Thyroid gland (tissue), 4 donors: ENCODE measurements around the gene SARDH. TPM values are rescaled to one million over a fixed set of nuclear protein-coding genes. Genes with fewer than 3 reads are reported as not detected.
A peak's percentile ranks its signal among the peaks of the same experiment; 100 is the strongest.

ENCODE experiments used
- DNase-seq, 2 donors: peaks; one replicate each; pipeline ENCODE4 v3.0.0-alpha.2; 2019
- H3K27ac ChIP-seq, 3 donors: fragments of 200-600 bp; sonication (generic); 1 replicate in 2 of 3; 2 replicates in 1 of 3; pipeline ENCODE4 v1.5.1; 2016 to 2019; ENCODE audit warnings: mild to moderate bottlenecking in 1 of 3, moderate library complexity in 1 of 3
- H3K27me3 ChIP-seq: fragments of 200-600 bp; sonication (generic); one replicate; pipeline ENCODE4 v1.5.1; 2019
- H3K36me3 ChIP-seq, 2 donors: fragments of 200-600 bp; sonication (generic); one replicate each; pipeline ENCODE4 v1.5.1; 2016 to 2019
- H3K4me1 ChIP-seq, 2 donors: fragments of 200-600 bp; sonication (generic); one replicate each; pipeline ENCODE4 v1.5.1; 2017 to 2019
- H3K4me3 ChIP-seq, 3 donors: fragments of 200-600 bp; sonication (generic); replicated peaks in 1 of 3; 1 replicate in 2 of 3; 2 replicates in 1 of 3; pipeline ENCODE4 v1.5.1; 2016; ENCODE audit warnings: mild to moderate bottlenecking in 1 of 3
- H3K9me3 ChIP-seq: fragments of 200-600 bp; sonication (generic); one replicate; pipeline ENCODE4 v1.5.1; 2017
- POLR2A ChIP-seq, 2 donors: fragments of 450-650 bp; IDR thresholded peaks; one replicate each; pipeline ENCODE4 v1.6.1; 2017; ENCODE audit warnings: antibody characterized with exemption in 2 of 2, mild to moderate bottlenecking in 2 of 2, moderate library complexity in 1 of 2
- WGBS, 2 donors: methylation state at CpG; one replicate each; pipeline ENCODE4 v1.1.5; 2017; 5-methylcytosine and 5-hydroxymethylcytosine counted together
- intact Hi-C: fragments of 100-400 bp; cut with DNase I; formaldehyde crosslinking; loops from one replicate; pipeline ENCODE4 v1.15.1; 2023
- total RNA-seq, 4 donors: library from RNA; depleted of rRNA; stranded (reverse); fragments of >200 nt; gene quantifications; one replicate each; pipeline ENCODE4 v1.2.3, GENCODE V29; 2016
- TF ChIP-seq, protein P1 (sequence below), 6 experiments: fragments of 200-600 bp in 3 of 6; fragments of 450-650 bp in 3 of 6; sonication (generic) in 3 of 6; IDR thresholded peaks; one replicate each; pipeline ENCODE4 v1.5.1; 2016 to 2019; ENCODE audit warnings: antibody characterized with exemption in 6 of 6, mild to moderate bottlenecking in 2 of 6, inconsistent platforms in 1 of 6, moderate library complexity in 1 of 6

SARDH gene
- total RNA-seq, 4 donors from 2014 or later: 2.2 to 6.2 (median 3.3) TPM; not detected in 1

DNA sequence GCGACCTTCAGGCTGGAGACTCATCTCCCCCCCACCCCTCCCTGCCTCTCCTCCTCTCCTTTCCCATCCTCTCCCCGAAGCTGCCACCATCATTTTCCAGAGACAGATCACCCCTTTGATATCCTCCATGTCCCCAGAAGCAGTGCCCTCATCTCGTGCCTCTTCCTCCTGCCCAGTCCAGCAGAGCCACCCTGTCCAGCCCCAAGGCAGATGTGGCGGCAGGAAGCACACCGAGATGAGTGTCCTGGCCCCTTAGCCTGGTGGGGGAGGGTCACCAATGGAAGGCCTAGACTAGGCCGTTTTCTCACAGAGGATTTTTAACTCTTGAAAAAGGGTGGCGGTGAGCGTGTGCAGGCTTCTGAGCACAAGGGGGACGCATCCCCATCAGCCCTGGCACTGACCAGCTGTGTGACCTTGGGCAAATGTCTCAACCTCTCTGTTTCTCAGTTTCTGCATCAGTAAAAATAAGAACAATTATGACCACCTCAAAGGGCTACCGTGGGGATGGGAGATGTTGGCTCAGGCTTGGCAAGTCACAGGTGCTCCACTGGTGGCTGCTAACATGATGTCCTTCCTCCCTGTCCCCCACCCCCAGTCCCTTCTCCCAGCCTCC, 48.9 kb downstream of the SARDH start:
- H3K36me3 ChIP-seq: no peaks in the 10 kb centered on the region
- H3K27me3 ChIP-seq: no peaks in the 10 kb centered on the region
- peaks cover 0 to 24% of the 10 kb centered on the region in 2 donors for H3K4me1 ChIP-seq
- no peak overlapping the region for H3K4me3 ChIP-seq
- intact Hi-C loops: no loop called here
- no peaks in the 10 kb centered on the region for H3K9me3 ChIP-seq
- no peak overlapping the region for H3K27ac ChIP-seq
- WGBS, 2 donors: 83 to 86% methylated on average over 10 of the region's 10 CpGs
- TF ChIP-seq, protein P1, sequence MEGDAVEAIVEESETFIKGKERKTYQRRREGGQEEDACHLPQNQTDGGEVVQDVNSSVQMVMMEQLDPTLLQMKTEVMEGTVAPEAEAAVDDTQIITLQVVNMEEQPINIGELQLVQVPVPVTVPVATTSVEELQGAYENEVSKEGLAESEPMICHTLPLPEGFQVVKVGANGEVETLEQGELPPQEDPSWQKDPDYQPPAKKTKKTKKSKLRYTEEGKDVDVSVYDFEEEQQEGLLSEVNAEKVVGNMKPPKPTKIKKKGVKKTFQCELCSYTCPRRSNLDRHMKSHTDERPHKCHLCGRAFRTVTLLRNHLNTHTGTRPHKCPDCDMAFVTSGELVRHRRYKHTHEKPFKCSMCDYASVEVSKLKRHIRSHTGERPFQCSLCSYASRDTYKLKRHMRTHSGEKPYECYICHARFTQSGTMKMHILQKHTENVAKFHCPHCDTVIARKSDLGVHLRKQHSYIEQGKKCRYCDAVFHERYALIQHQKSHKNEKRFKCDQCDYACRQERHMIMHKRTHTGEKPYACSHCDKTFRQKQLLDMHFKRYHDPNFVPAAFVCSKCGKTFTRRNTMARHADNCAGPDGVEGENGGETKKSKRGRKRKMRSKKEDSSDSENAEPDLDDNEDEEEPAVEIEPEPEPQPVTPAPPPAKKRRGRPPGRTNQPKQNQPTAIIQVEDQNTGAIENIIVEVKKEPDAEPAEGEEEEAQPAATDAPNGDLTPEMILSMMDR (IDR thresholded peaks at IDR 0.05): no peak
- no peak for TF ChIP-seq POLR2A (IDR thresholded peaks at IDR 0.05)
- DNase-seq: no peak

DNA sequence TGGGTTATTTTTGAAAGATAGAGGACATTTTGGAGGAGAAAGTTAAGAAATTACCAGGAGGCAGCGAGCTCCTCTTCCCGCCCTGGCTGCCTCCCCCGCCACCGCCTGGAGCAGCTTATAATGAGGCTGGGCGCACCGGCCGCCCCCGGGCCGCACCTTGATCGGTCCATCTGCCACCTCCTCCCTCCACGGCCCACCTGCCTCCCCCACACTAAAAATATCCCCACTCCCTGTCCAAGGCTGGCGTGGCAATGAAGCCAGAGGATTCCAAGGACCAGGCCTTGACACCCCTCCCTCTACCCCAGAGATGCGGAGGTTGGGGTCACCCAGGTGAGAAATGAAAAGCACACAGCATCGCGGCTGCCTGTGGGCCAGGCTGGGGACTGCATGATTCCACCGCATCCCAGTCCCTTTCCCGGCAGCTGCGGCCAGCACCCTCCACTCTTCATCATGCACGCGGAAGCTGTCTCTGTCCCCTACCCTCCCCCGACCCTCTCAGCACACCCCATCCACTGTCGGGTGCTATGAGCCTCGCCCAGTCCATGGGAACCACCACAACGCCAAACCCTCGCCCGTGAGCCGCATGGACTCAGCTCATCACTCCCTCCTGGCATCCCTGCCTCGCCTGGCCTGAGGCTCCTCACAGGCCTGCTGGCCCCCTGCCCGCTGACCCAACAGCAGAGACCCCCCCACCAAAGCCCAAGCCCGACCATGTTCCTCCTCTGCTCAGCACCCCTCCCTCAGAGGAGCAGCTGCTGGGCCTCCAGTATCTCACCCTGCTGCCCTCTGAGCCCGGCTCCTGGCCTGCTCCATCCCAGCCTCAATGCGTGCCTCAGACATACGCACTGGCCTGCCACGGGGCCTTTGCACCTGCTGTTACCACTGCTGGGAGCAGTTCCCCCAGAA, 50.0 kb downstream of the SARDH start:
- Histone ChIP-seq H3K36me3 (no peaks in the 10 kb centered on the region), H3K4me1 (peaks cover 0 to 33% of the 10 kb centered on the region in 2 donors), H3K27ac (no peak overlapping the region), H3K9me3 (no peaks in the 10 kb centered on the region), H3K4me3 (no peak overlapping the region), H3K27me3 (no peaks in the 10 kb centered on the region)
- no peak for DNase-seq
- intact Hi-C loops: no loop called here
- TF ChIP-seq, protein P1 (IDR thresholded peaks at IDR 0.05): no peak
- TF ChIP-seq POLR2A (IDR thresholded peaks at IDR 0.05): no peak
- WGBS, 2 donors: 92 to 96% methylated on average over 28 to 34 of the region's 34 CpGs

DNA sequence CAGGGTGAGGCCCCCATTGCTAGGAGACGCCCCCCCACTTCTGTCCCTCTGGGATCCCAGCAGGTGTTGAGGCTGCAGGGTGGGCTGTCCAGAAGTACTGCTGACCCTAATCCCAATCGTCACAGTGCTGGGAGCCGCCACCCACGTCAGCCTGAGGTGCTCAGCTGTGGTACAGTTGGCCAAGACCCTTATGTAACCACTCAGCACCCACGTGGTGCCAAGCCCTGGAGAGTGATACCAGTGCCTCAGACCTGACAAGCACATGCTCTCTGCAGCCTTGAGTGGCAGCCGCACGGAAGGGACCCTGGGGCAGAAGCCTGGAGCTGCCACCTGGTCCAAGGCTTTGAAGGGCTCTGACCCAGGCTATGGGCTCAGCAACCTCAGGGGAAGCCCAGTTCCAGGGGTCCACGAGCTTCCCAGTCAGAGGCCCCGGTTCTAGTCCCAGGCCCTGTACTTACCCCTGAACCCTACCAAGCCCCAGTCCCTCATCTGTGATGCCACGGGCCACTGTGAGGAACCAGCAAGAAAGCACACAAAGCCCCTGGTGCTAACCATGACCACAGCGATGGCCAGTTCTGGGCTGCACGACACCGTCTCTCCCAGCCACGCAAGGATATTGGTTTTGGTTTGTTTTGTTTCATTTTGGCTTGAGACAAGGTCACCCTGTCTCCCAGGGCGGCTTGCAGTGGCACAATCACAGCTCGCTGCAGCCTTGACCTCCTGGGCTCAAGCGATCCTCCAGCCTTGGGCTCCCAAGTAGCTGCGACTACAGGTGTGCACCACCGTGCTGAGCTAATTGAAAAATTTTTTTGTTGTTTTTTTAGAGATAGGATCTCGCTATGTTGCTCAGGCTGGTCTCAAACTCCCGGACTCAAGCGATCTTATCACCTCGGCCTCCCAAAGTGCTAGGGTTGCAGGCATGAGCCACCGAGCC, 51.2 kb downstream of the SARDH start:
- DNase-seq: peak; percentile 87 to 88
- H3K27me3 ChIP-seq: no peaks in the 10 kb centered on the region
- H3K36me3 ChIP-seq: no peaks in the 10 kb centered on the region
- no peaks in the 10 kb centered on the region for H3K9me3 ChIP-seq
- TF ChIP-seq, protein P1 (IDR thresholded peaks at IDR 0.05): no peak
- TF ChIP-seq POLR2A (IDR thresholded peaks at IDR 0.05): no peak
- H3K27ac ChIP-seq: no peak overlapping the region
- intact Hi-C loops: no loop called here
- peaks cover 0 to 35% of the 10 kb centered on the region in 2 donors for H3K4me1 ChIP-seq
- 86 to 89% methylated on average over 20 of the region's 24 CpGs for WGBS, 2 donors
- H3K4me3 ChIP-seq: no peak overlapping the region

DNA sequence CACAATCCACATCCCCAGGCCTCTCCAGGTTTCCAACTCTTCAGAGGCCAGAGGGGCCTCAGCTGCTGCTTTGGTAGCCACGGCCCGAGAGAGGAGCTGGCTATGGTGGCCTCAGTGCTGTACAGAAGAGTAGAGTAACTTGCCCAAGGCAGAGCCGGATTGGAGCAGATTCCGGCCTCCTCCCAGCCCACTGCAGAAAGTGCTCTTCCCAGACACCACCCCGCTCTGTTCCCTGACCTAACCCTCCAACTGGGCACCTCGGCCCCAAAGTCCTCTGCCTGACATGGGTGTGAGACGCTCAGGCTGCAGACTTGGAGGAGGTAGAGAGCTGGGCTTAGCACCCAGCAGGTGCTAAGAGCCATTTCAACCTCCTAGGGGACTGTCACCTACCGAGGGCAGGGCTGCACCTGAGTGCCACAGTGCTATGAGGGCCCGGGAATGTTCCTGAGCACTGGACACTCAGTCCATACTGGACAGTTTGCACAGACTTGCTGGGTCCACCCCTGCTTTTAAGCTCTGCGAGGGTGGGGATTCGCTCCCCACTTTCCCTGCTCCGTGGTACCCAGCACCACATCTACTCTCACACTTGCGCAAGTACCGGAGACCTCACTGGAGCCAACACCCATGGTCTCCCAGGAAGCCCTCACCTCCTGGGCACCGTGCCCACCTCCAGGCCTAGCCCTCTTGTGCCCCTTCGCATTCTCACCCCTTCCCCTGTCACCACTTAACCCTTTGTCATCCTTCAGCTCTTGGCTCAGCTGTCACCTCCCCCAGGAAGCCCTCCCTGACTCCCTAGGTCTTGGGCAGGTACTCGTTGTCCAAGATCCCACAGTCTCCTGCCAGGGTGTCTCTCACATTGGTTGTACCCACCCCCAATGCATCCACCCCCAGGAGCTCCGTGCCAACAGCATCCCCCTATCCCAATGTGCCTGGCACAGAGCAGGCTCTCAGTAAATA, 52.2 kb downstream of the SARDH start:
- Histone ChIP-seq H3K9me3 (no peaks in the 10 kb centered on the region), H3K4me1 (peaks cover 0 to 35% of the 10 kb centered on the region in 2 donors), H3K4me3 (no peak overlapping the region), H3K27ac (no peak overlapping the region), H3K36me3 (no peaks in the 10 kb centered on the region), H3K27me3 (no peaks in the 10 kb centered on the region)
- WGBS, 2 donors: 77 to 81% methylated on average over 17 to 18 of the region's 18 CpGs
- intact Hi-C loops: no loop called here
- DNase-seq: no peak
- TF ChIP-seq, protein P1 (IDR thresholded peaks at IDR 0.05): no peak
- TF ChIP-seq POLR2A (IDR thresholded peaks at IDR 0.05): no peak
